Measurements from ENCODE around the gene USP36. TPM values are rescaled to one million over a fixed set of nuclear protein-coding genes. Genes with fewer than 3 reads are reported as not detected.
A peak's percentile ranks its signal among the peaks of the same experiment; 100 is the strongest.
"Not testable (repeated sequence)": the region's sequence is repeated elsewhere in the genome, so short reads cannot be mapped to it uniquely, and the experiment has no call there.

Gene USP36
- total and polyA plus RNA-seq, 12 donors, result 10.0 to 28.8 (median 24.8) TPM

DNA sequence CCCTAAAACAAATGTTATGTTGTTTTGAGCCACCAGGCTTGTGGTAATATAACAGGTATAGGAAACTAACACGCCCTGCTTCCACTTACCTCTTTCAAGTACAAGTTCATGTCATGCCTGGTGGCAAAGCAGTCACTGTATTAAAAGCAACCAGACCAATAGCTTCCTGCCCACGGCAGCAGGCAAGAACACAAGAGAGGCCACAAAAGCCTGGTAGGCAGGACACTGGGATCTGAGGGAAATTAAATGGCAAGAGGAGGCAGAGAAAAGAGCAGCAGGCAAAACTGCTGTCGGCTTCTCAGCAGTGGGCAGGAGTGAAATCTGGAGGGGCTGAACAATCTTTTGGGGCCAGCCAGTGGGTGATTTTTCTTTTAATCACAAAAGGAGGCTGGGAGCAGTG, 60.8 kb downstream of the USP36 start:
- H3K27ac ChIP-seq, result peak overlapping the region in 9 of 10 donors; percentile 91 to 98 (median 95)
- H3K36me3 ChIP-seq, result no peaks in the 10 kb centered on the region
- H3K4me3 ChIP-seq, result peak overlapping the region in 6 of 10 donors; percentile 5 to 97 (median 92)
- no peaks in the 10 kb centered on the region for H3K9me3 ChIP-seq
- H3K27me3 ChIP-seq, result no peaks in the 10 kb centered on the region
- TF ChIP-seq, protein P1, sequence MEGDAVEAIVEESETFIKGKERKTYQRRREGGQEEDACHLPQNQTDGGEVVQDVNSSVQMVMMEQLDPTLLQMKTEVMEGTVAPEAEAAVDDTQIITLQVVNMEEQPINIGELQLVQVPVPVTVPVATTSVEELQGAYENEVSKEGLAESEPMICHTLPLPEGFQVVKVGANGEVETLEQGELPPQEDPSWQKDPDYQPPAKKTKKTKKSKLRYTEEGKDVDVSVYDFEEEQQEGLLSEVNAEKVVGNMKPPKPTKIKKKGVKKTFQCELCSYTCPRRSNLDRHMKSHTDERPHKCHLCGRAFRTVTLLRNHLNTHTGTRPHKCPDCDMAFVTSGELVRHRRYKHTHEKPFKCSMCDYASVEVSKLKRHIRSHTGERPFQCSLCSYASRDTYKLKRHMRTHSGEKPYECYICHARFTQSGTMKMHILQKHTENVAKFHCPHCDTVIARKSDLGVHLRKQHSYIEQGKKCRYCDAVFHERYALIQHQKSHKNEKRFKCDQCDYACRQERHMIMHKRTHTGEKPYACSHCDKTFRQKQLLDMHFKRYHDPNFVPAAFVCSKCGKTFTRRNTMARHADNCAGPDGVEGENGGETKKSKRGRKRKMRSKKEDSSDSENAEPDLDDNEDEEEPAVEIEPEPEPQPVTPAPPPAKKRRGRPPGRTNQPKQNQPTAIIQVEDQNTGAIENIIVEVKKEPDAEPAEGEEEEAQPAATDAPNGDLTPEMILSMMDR (IDR thresholded peaks at IDR 0.05), result no peak
- DNase-seq (no peak), ATAC-seq (no peak)
- 50 to 53% methylated on average over 3 of the region's 3 CpGs for WGBS, 2 donors
- intact Hi-C loops (cut with DNase I), result loop anchor here in 5 of 10 donors (5.0 kb wide), 4 partner anchors 33 to 63 kb away; no protein-coding TSS in a partner anchor
- H3K4me1 ChIP-seq, result peaks cover 4 to 77% (median 41%) of the 10 kb centered on the region in 9 donors

DNA sequence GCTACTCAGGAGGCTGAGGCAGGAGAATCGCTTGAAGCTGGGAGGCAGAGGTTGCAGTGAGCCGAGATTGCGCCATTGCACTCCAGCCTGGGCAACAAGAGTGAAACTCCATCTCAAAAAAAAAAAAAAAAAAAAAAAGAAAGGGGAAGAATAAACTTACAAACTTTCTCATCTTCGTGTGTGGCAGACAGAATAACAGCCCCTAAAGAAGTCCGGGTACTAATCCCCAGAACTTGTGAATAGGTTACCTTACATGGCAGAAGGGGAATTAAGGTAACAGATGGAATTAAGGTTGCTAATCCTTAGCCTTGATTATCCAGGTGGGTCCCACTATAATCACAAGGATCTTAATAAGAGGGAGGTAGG, 61.3 kb downstream of the USP36 start:
- not testable (repeated sequence) for H3K36me3 ChIP-seq, DNase-seq, H3K27me3 ChIP-seq, ATAC-seq, H3K9me3 ChIP-seq
- Histone ChIP-seq H3K27ac (peak overlapping the region in 7 of 10 donors; percentile 91 to 98 (median 95)), H3K4me1 (peaks cover 4 to 83% (median 46%) of the 10 kb centered on the region in 9 donors), H3K4me3 (peak overlapping the region in 2 of 10 donors; percentile 91 to 93)
- 88 to 95% methylated on average over 5 of the region's 5 CpGs for WGBS, 2 donors
- intact Hi-C loops (cut with DNase I), result loop anchor here in 1 of 10 donors (5.0 kb wide), 1 partner anchor 42 kb away; no protein-coding TSS in a partner anchor

DNA sequence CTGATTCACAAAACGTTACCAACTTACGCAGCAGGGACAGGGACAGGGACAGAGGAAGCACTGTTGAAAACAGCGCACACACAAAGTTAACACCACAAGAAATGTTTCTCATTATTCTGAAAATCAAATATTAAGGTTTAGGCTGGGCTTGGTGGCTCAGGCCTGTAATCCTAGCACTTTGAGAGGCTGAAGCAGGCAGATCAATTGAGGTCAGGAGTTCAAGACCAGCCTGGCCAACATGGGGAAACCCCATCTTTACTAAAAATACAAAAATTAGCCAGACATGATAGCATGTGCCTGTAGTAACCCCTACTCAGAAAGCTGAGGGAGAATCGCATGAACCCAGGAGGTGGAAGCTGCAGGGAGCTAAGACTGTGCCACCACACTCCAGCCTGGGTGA, 62.7 kb downstream of the USP36 start:
- Histone ChIP-seq H3K9me3 (no peaks in the 10 kb centered on the region), H3K4me1 (peaks cover 4 to 83% (median 43%) of the 10 kb centered on the region in 9 donors), H3K27me3 (no peaks in the 10 kb centered on the region), H3K27ac (peak overlapping the region in 1 of 10 donors; percentile 98), H3K4me3 (no peak overlapping the region), H3K36me3 (no peaks in the 10 kb centered on the region)
- ATAC-seq, result no peak
- 88 to 96% methylated on average over 4 of the region's 4 CpGs for WGBS, 2 donors
- intact Hi-C loops (cut with DNase I), result loop anchor here in 1 of 10 donors (5.0 kb wide), 1 partner anchor 41 kb away; no protein-coding TSS in a partner anchor
- TF ChIP-seq, protein P1 (IDR thresholded peaks at IDR 0.05), result no peak
- no peak for DNase-seq

DNA sequence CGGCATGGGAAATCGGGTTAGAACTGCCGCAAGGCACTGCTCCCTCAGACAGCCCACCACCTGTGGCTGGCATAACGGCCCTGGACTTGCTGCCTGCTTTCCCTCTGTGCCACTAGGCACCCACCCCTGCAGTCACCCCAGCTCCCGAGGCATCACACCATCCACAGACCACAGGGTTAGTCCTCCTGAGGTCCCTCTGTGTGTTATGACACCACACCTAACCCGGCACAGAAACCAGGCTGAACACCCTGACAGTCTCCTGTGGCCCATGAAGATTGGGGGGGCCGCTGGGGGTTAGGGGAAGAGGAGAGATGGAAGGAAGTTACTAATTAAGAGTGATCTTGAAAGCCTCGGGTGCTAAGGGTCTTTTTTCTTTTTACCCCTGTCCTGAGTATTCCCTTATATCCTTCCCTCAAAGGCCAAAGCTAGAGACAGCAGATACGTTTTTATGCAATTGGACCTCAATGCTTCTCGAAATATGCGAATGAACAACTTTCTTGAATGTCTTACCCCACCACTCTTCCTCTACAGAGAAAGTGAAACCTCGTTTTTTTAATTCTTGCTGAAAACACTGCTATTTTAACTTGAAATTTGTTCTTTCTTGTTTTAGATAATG, 65.5 kb downstream of the USP36 start:
- intact Hi-C loops (cut with DNase I), result loop anchor here in 1 of 10 donors (5.0 kb wide), 1 partner anchor 38 kb away; no protein-coding TSS in a partner anchor
- DNase-seq (no peak), ATAC-seq (peak in 7 of 8 donors; percentile 28 to 47 (median 38))
- H3K27ac ChIP-seq, result peak overlapping the region in 9 of 10 donors; percentile 17 to 98 (median 32)
- H3K36me3 ChIP-seq, result peaks cover 0 to 5% (median 0%) of the 10 kb centered on the region in 9 donors
- H3K4me3 ChIP-seq, result peak overlapping the region in 5 of 10 donors; percentile 2 to 31 (median 27)
- H3K9me3 ChIP-seq, result no peaks in the 10 kb centered on the region
- 56 to 72% methylated on average over 12 of the region's 12 CpGs for WGBS, 2 donors
- TF ChIP-seq, protein P1 (IDR thresholded peaks at IDR 0.05), result no peak
- peaks cover 4 to 93% (median 41%) of the 10 kb centered on the region in 9 donors for H3K4me1 ChIP-seq
- H3K27me3 ChIP-seq, result no peaks in the 10 kb centered on the region

DNA sequence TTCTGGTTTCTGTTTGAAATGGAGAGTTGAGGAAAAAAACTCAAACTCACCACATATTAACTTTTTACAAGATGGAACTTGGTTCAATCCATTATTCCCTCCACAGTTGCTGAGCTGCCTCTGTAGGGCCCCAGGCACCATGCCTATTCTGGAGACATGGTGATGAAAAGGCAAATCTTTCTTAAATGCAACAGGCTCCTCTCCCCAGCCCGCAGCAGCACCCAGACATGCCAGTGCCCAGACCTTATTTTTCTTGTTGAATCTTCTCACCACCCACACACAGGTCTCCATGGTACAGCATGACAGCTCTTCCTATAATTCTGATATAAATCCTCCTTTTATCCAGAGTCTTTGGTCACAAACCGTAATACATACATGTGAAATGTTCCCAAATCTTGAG, 66.2 kb downstream of the USP36 start:
- intact Hi-C loops (cut with DNase I), result no loop called here
- 36 to 56% methylated on average over 2 of the region's 2 CpGs for WGBS, 2 donors
- Histone ChIP-seq H3K36me3 (peaks cover 0 to 5% (median 0%) of the 10 kb centered on the region in 9 donors), H3K4me3 (peak overlapping the region in 1 of 10 donors; percentile 31), H3K27ac (peak overlapping the region in 8 of 10 donors; percentile 14 to 98 (median 37)), H3K4me1 (peaks cover 4 to 91% (median 35%) of the 10 kb centered on the region in 9 donors), H3K27me3 (no peaks in the 10 kb centered on the region), H3K9me3 (no peaks in the 10 kb centered on the region)
- DNase-seq (no peak), ATAC-seq (no peak)
- TF ChIP-seq, protein P1 (IDR thresholded peaks at IDR 0.05), result no peak

Measured in heart right ventricle (tissue), 16 donors.